NCI-H2107 (cell line): ENCODE measurements around the gene SNORC.

ENCODE experiments used
- DNase-seq: peaks from one replicate; lab custom pipeline; 2025; lab: John Stamatoyannopoulos, UW

Gene SNORC

DNA sequence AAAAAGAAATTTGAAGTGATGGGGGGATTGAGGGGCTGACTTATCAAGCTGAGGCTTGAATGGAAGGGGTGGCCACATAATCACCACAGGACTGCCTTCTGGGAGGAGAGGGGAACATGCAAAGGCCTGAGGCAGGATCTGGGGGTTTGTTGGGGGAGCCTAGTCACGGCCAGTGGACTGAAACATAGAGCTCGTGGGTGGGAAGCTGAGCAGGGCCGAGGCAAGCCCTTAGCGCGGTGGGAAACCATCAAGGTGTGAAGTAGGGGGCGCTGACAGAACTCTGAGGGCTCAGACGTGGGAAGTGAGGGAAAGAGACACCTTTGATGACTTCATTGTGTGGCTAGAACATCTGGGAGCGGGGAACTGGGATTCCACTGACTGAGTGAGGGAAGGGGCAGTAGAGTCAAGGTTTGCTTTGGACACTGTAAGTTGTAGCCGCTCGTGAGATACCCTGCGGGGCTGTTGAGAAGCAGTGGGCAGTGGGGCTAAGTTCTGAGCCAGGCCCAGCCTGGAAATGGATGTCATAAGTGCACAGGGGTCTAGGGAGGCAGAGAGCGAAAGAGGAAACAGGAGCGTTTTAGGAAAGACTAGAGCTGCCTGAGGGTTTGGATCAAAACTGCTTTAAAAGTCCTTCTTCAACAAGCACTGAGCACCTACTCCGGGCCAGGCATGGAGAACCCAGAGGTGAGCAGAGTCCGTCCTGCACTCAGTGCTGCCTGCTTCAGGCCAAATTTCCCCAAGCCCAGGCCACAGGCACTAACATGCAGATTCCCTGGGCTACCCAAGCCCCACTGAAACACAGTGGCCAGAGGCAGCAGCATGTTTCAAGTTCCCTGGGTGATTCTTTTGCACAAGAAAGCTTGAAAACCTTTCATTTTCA is 686 bp upstream of the SNORC start:
- no peak for DNase-seq

GRCh38 chr2:232870766-232871371 is 805 bp downstream of the SNORC start:
- no peak for DNase-seq

DNA sequence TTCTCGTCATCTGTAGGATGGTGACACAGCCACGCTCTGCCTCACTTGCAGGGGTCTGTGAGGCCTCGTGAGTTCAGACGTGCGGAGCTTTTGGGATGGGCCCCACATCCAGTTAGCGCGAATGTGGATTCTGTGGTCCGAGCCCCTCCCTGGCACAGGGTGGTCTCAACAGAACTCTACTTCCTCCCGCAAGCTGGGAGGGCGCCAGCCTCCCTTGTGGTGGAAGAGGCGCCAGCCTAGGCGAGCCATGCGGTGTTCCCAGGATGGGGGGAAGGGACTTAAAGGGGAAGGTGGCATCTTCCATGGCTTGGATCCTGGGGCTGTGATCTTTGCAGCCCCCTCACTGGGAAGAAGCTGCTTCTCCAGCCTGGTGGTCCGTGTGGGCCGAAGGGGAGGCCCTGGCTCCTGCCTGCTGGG is 1.4 kb downstream of the SNORC start:
- no peak for DNase-seq

- no peak for DNase-seq
These were observed 2.0 kb downstream of the SNORC start for GRCh38 chr2:232871835-232872736.

GRCh38 chr2:232872826-232873225 is 2.8 kb downstream of the SNORC start:
- DNase-seq: no peak

GRCh38 chr2:232873292-232873908 is 3.3 kb downstream of the SNORC start:
- no peak for DNase-seq

DNA sequence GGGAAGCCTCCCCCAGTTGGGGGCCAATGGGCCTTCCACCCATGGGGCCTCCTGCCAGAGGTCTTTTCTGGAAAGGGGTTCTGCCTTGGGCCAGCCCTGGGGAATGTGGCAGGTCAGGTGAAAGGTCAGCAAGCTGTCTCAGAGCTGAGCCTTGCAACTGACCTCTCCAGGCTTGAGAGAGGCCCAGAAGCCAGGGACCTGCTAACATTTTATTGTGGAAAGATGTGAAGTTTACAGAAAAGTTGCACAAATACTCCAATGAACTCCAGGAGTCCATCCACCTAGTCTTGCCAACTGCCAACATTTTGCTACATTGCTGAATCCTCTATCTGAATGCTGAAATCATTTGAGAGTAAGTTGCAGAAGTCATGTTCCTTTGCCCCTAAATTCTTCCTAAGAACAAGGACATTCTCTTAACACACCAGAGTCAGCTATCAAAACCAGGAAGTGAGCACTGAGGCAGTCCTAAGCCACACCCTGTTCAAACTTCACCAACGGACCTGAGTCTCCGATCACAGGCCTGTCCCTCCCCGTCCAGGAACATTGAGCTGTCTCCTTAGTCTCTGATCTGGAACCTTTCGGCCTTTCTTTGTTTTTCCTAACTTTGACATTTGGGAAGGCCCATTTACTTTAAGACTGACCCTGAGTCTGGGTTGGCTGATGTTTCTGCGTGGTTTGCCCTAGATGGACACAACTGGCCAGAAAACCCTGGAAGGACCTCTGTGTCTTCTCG is 4.0 kb downstream of the SNORC start:
- no peak for DNase-seq

DNA sequence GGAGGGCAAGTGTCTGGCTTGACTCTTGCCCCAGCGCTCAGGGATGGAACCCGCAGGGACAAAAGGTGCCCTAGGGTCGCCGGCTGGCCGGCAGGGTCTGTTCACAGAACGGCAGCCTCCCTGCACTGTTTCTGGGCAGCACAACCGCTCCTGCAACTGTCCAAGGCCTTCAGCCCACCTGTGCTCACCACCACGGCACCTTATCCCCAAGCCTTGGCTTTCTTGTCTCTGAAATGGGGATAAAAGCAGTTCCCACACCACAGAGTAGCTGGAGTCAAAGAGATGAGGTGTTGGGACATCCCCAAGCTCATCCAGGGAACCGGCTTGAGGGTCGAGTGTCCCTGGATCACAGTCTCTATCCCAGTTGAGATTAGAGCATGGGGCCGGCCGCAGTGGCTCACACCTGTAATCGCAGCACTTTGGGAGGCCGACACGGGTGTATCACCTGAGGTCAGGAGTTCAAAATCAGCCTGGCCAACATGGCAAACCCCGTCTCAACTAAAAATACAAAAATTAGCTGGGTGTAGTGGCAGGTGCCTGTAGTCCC is 4.7 kb downstream of the SNORC start:
- no peak for DNase-seq

DNA sequence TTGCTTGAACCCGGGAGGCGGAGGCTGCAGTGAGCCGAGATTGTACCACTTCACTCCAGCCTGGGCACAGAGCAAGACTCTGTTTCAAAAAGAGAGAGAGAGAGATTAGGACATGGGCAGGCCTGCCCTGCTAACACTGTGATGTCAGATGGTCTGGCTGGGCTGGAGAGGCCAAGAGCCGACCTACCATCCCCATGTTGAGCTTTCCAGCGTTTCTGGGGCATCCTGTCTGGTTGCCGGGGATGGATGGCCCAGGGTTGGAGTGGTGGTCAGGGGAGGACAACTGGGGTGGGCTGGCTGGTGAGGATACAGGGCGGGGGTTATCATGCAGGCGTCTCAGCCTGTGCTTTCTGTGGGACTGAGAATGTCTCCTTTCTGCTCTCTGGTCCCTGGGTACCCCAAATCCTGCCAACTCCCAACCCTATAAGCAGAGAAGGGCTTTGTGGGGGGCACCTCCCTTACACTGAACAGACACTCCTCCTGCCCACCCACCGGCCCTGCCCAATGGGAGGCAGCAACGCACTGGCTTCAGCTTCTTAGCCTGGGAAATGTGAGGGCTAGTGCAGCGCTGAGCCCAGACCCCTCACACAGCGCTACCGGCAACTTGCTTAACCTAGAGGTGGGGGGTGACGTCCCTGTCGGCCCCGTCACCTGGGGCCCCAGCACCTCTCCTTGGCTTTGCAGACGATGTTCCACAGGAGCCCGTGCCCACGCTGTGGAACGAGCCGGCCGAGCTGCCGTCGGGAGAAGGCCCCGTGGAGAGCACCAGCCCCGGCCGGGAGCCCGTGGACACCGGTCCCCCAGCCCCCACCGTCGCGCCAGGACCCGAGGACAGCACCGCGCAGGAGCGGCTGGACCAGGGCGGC is 5.4 kb downstream of the SNORC start:
- no peak for DNase-seq

GRCh38 chr2:232876161-232876977 is 6.3 kb downstream of the SNORC start:
- DNase-seq: no peak

DNA sequence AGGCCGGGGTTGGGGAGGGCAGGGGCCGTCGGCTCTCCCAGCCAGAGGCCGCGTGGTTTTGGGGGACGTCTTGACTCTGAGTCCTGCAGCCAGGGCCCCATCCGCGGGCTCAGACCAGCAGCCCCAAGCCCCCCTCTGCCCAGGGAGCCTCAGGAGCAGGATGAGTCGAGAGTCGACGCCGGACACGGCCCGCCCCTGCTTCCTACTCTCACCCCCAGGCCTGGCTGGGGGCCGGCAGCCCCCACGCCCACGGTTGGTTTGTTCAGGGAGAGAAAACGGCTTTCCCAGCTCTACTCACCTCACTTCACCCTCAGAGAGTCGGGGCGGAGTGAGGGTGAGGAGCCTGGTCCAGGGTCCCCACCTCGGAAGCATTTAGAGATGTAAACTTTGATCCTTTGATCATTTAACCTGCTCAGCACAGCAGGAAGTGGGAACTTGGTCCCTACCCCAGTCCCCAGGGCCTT is 6.9 kb downstream of the SNORC start:
- no peak for DNase-seq

DNA sequence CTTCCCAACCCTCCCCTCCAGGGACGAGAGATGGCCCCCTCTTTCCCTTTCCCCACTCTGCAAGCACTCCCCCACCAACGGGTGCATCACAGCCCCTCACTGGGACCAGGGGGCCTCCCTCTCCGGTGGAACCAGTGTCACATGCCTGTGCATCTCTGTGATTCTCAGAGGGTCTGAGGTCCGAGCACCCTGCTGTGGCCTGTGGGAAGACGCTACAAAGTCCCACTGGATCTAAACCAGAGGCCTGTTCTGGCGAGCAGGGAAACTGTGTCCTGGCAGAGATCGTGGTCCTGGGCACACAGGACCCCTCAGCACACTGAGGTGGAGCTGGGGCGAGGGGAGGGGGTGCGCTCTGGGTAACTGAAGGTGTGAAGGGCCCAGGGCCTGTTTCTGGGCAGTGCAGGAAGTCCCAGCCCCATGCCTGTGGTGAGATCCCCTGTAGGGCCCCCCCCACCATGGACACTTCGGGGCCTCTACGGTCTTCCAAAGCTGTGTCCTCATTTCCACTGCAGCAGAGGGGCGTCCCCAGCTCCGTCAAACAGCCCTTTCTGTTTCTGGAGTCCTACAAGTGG is 8.0 kb downstream of the SNORC start:
- no peak for DNase-seq

DNA sequence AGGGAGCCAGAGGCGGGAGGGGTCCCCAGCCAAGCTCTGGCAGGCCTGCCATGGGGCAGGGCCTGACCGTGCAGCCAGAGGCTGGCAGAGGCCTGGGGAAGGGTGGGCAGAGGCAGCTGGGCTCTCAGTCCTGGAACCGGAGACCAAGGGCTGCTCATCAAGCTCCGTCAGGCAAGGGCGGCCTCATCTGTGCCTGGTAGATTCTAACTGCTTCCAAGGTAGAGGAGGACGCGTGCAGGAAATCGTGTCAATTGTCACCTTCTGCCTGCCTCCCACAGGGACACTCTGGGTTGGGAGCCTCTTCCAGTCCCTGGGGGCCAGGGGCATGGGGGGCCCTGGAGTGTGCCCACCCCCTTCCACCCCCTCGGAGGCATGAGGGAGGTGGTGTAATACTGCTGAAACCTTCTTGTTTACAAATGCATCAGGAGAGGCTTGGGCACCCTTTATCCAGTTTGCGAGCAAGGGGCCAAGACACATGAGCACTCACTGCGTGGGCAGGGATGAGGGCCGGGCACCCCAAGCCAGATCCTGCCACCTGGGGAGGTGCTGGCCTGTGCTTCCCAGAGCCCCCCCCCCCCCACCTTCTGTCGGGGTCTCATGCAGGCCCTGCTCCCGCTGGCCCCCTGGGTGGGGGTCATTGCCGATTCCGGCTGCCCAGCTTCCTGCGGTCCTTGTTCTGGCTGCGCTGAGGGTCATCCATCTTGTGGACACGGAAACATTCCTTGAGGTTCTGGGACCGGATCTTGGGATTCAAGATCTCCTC is 9.0 kb downstream of the SNORC start:
- DNase-seq: no peak

DNA sequence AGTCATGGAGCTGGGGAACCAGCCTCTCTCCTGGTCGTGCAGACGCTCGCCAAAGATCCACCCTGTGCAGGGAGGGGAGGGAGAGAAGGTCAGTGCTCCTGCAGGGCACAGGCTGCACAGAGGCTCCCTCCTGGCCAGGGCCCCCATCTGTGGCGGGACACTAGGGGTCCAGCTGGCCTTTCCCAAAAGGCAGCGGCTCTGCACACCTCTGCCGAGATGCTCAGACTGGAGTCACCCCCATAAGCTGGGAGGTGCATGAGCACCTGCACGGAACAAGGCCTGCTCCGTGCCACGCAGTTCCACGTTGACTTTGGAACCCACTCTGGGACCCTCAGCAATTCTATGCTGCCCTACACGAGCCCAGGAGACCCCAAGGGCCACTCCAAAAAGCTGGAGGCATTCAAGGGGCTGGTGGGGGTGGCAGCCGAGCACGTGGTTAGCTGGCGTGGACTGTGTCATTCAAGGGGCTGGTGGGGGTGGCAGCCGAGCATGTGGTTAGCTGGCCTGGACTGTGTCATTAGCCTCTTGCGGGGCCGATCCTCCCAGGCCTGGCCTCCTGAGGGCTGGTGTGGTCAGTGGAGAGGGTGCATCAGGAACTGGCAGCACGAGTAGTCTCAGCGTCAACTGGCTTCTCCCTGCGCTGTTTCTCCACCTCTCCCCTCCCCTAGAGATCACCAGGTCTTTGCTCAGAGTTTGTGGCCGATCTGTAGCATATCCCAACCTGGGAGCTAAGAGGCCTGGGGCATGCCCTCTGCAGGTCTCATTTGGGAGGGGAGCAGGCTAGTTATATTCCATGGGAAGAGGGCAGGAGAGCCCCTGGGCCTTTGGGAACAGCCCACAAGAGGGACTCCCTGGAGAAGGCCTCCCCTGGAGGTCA is 9.8 kb downstream of the SNORC start:
- DNase-seq: no peak

- DNase-seq: no peak
These were observed 10.8 kb downstream of the SNORC start for GRCh38 chr2:232880764-232881351.

DNA sequence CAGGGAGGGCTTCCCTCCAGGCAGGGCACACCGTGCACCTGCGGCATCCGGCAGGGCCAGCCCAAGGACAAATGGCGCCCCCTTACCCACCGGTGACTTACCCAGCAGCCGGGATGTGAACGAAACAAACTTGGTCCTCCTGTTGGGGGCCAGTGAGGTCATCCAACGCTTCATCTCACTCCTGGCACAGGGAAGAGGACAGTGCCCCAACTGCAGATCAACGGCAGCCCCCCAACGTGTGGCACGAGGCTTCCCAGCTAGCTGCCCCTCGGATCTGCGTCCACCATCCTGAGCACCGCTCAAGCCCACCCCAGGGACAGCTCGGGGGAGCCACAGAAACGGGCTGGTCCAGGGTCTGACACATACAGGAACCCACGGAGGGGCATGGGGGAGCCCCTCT is 12.0 kb downstream of the SNORC start:
- DNase-seq: no peak
